Body of pancreas (tissue), 4 donors: ENCODE results near the gene MROH2B. TPM values are rescaled to one million over a fixed set of nuclear protein-coding genes. Genes with fewer than 3 reads are reported as not detected.
"Not testable (repeated sequence)": the region's sequence is repeated elsewhere in the genome, so short reads cannot be mapped to it uniquely, and the experiment has no call there.

ENCODE experiments used
- ATAC-seq: fragments of 150-250 bp; one replicate; pipeline ENCODE4 v1.9.1; 2016
- DNase-seq, 4 donors: peaks; one replicate each; pipeline ENCODE4 v3.0.0-alpha.2; 2019
- H3K27ac ChIP-seq, 4 donors: fragments of 200-600 bp; sonication (generic); 1 replicate in 3 of 4; 2 replicates in 1 of 4; pipeline versions ENCODE4 v1.5.1 to v1.6.1; 2016 to 2019; ENCODE audit warnings: mild to moderate bottlenecking in 1 of 4, mixed read lengths in 1 of 4, moderate library complexity in 1 of 4
- H3K27me3 ChIP-seq, 2 donors: fragments of 200-600 bp; sonication (generic); one replicate each; pipeline ENCODE4 v1.6.0; 2016; ENCODE audit warnings: mild to moderate bottlenecking in 1 of 2
- H3K36me3 ChIP-seq, 2 donors: fragments of 200-600 bp; sonication (generic); replicated peaks in 1 of 2; 2 replicates each; pipeline ENCODE4 v1.5.1; 2016; ENCODE audit warnings: low read depth in 2 of 2; ENCODE audit not compliant: insufficient read depth in 1 of 2
- H3K4me1 ChIP-seq: fragments of 200-600 bp; sonication (generic); one replicate; pipeline ENCODE4 v1.6.0; 2016
- H3K4me3 ChIP-seq, 2 donors: fragments of 200-600 bp; sonication (generic); 1 replicate in 1 of 2; 2 replicates in 1 of 2; pipeline ENCODE4 v1.5.1; 2016 to 2019
- H3K9me3 ChIP-seq, 3 donors: fragments of 200-600 bp; sonication (generic); 1 replicate in 2 of 3; 2 replicates in 1 of 3; pipeline ENCODE4 v1.5.1; 2016
- CTCF ChIP-seq, 7 experiments: fragments of 450-650 bp in 4 of 7; fragments of 200-600 bp in 3 of 7; sonication (generic) in 3 of 7; IDR thresholded peaks; one replicate each; pipeline ENCODE4 v1.5.1; 2016 to 2019; ENCODE audit warnings: antibody characterized with exemption in 7 of 7
- POLR2A ChIP-seq, 3 donors: fragments of 450-650 bp; IDR thresholded peaks; one replicate each; pipeline ENCODE4 v1.6.1; 2016; ENCODE audit warnings: antibody characterized with exemption in 3 of 3, mild to moderate bottlenecking in 2 of 3
- WGBS, 2 donors: methylation state at CpG; one replicate each; pipeline ENCODE4 v1.1.5; 2017; 5-methylcytosine and 5-hydroxymethylcytosine counted together
- intact Hi-C: fragments of 100-400 bp; cut with DNase I; formaldehyde crosslinking; loops from one replicate; pipeline ENCODE4 v1.15.1; 2023
- total RNA-seq, 2 donors: library from RNA; depleted of rRNA; stranded (reverse); fragments of >200 nt; gene quantifications; one replicate each; pipeline ENCODE4 v1.1.0, GENCODE V29; 2016

Gene MROH2B
- total RNA-seq, 2 donors from 2014 or later, result not detected

DNA sequence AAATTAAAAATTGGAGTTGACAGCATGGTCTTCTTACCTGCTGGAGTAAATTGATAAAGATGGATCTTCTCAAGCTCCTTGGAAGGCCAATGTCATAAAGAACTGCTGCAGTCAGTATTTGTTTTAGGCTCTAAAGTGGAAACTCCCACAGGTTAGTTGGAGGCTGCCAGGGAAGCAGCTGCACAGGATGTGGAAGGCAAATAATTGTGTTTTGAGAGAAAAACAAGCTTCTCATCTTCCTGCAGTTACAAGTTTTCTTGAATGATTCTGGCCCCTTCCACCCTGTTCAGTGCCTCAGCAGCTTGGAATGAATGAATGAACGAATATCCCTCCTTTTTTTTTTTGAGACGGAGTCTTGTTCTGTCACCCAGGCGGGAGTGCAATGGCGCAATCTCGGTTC is 13.9 kb downstream of the MROH2B start:
- DNase-seq (no peak), ATAC-seq (no peak)
- Histone ChIP-seq H3K36me3 (no peaks in the 10 kb centered on the region), H3K27ac (no peak overlapping the region), H3K4me1 (no peaks in the 10 kb centered on the region), H3K27me3 (no peaks in the 10 kb centered on the region), H3K9me3 (no peaks in the 10 kb centered on the region), H3K4me3 (no peak overlapping the region)
- WGBS, 2 donors, result 77 to 84% methylated on average over 4 to 5 of the region's 5 CpGs
- intact Hi-C loops, result no loop called here
- TF ChIP-seq CTCF (IDR thresholded peaks at IDR 0.05) (no peak), POLR2A (IDR thresholded peaks at IDR 0.05) (no peak)

DNA sequence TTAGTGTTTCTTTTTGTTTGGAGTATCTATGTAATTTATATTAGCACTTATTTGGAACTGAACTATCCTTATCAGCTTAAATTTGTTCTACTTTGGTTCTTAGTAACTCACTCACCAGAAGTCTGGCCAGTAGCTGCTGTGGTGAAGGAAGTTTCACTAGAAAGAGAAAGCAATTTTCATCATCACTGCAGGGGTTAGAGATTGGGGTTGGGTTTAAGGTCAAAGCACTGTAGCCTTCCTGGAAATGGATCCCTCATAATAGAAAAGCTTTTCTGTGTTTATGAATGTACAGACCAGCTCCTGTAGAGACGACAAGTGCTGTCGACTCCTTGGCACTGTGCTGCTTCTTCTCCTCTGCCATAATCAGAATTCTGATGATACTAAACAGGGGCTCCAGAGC is 22.2 kb downstream of the MROH2B start:
- Histone ChIP-seq H3K27ac (no peak overlapping the region), H3K27me3 (no peaks in the 10 kb centered on the region), H3K36me3 (no peaks in the 10 kb centered on the region), H3K9me3 (no peaks in the 10 kb centered on the region), H3K4me1 (no peaks in the 10 kb centered on the region), H3K4me3 (no peak overlapping the region)
- DNase-seq (no peak), ATAC-seq (no peak)
- intact Hi-C loops, result no loop called here
- WGBS, 2 donors, result 20 to 30% methylated on average over 2 of the region's 2 CpGs
- TF ChIP-seq POLR2A (IDR thresholded peaks at IDR 0.05) (no peak), CTCF (IDR thresholded peaks at IDR 0.05) (no peak)

DNA sequence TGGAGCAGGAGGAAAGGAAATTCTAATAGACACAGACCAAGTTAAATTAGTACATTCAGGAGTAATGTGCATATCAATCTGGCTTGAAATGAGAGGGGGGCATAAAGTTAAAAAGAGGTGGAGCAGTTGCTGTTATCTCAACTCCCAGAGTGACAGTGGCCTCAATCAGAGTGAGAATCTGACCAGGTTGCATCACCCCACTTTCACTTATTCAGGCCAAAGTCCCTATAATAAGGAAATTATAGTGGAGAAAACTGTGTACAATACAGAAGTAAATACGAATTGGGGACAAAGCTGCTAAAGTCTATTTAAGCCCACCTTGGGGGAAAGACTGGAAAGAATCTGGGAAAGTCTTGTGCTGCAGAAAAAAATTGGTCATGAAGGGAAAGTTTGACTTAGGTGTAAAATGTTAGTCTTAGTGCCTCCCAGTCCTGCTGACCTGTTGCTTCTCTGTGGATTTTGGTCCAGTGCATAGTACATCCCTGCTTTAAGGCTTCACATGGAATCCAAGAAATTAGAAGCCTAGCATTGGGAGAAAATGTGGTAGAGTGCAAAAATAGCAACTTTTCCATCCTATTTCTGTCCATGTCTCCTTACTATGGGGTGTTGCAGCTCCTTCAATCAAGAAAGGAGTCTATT is 27.9 kb downstream of the MROH2B start:
- no peak for DNase-seq
- Histone ChIP-seq H3K36me3 (no peaks in the 10 kb centered on the region), H3K27ac (no peak overlapping the region), H3K4me3 (no peak overlapping the region), H3K9me3 (no peaks in the 10 kb centered on the region), H3K4me1 (no peaks in the 10 kb centered on the region), H3K27me3 (no peaks in the 10 kb centered on the region)
- WGBS, 2 donors, result 10 to 26% methylated on average over 1 of the region's 1 CpG
- intact Hi-C loops, result no loop called here
- no peak for ATAC-seq
- TF ChIP-seq CTCF (IDR thresholded peaks at IDR 0.05), result no peak
- TF ChIP-seq POLR2A (IDR thresholded peaks at IDR 0.05), result no peak

- no peak for TF ChIP-seq POLR2A (IDR thresholded peaks at IDR 0.05)
- no peak for TF ChIP-seq CTCF (IDR thresholded peaks at IDR 0.05)
- Histone ChIP-seq H3K27me3 (no peaks in the 10 kb centered on the region), H3K4me3 (no peak overlapping the region), H3K4me1 (no peaks in the 10 kb centered on the region), H3K36me3 (no peaks in the 10 kb centered on the region), H3K9me3 (no peaks in the 10 kb centered on the region), H3K27ac (no peak overlapping the region)
- intact Hi-C loops, result no loop called here
- DNase-seq (no peak), ATAC-seq (no peak)
Observed at GRCh38 chr5:41032973-41033372, 38.2 kb downstream of the MROH2B start.

- ATAC-seq, H3K9me3 ChIP-seq, DNase-seq, H3K36me3 ChIP-seq, intact Hi-C loops, H3K4me1 ChIP-seq, H3K27ac ChIP-seq, H3K4me3 ChIP-seq, H3K27me3 ChIP-seq: not testable (repeated sequence)
- 91 to 98% methylated on average over 8 of the region's 8 CpGs for WGBS, 2 donors
Observed at GRCh38 chr5:41022600-41022999, 48.5 kb downstream of the MROH2B start.
